Esophagus mucosa (tissue), 1 donor: Measurements from ENCODE around the gene GPR63. TPM values are rescaled to one million over a fixed set of nuclear protein-coding genes. Genes with fewer than 3 reads are reported as not detected.
A peak's percentile ranks its signal among the peaks of the same experiment; 100 is the strongest.
"Not testable (repeated sequence)": the region's sequence is repeated elsewhere in the genome, so short reads cannot be mapped to it uniquely, and the experiment has no call there.

Experiments
- ATAC-seq: fragments of 200-7000 bp; cut with Tn5 transposase; one replicate; pipeline ENCODE4 v1.9.1; 2020
- total RNA-seq: library from RNA; stranded (reverse); gene quantifications from one replicate; pipeline ENCODE4 v1.2.4, GENCODE V29; 2023
- donor health status: DM: yes; HTN: yes; CAD: no.

Gene GPR63, protein sequence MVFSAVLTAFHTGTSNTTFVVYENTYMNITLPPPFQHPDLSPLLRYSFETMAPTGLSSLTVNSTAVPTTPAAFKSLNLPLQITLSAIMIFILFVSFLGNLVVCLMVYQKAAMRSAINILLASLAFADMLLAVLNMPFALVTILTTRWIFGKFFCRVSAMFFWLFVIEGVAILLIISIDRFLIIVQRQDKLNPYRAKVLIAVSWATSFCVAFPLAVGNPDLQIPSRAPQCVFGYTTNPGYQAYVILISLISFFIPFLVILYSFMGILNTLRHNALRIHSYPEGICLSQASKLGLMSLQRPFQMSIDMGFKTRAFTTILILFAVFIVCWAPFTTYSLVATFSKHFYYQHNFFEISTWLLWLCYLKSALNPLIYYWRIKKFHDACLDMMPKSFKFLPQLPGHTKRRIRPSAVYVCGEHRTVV
- total RNA-seq: 0.32 TPM

DNA sequence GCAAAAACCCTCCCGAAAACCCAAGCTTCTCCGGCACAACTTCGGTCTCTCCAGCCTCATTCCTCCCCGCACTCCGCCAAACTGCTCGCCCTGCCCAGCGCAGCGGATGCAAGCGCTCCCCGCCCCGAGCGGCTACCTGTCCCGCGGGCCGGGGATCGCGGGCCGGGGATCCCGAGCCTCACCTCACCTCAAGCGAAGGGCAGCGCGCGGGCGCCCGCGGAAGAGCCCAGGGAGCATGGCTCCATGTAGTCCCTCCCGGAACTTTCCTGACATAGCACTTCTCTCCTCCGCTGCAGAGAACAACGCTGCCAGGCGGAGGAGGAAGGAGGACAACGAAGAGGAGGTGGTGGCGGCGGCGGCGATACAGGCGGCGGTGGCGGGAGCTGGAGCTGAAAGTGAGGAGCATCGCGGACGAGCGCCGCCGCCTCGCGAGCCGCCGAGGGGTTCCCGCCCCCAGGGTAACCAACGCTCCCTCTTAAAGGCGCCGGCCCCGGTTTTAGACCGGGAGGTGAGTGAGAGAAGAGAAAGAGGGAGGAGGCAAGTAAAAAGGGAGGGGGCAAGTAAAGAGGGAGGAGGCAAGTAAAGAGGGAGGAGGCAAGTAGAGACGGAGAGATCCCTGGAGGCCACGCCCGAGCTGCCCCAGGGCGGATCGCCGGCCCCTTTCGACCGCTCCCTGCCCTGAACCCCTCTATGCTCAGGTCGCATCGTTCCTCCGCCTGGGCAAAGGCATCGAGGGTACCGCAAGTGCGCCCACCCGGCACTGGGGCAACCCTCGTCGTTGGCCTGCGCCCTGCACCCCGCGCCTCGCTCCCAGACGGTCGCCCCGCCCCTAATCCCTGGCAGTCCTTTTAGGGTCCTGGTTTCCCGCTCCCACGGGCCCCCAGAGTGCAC lies at the start of gene GPR63:
Gene GPR63 (minus strand): TSS at position 397 of the 891 bp plus-strand sequence. CDS start 37,746 bp downstream, outside the sequence.
- ATAC-seq: peak; percentile 95

DNA sequence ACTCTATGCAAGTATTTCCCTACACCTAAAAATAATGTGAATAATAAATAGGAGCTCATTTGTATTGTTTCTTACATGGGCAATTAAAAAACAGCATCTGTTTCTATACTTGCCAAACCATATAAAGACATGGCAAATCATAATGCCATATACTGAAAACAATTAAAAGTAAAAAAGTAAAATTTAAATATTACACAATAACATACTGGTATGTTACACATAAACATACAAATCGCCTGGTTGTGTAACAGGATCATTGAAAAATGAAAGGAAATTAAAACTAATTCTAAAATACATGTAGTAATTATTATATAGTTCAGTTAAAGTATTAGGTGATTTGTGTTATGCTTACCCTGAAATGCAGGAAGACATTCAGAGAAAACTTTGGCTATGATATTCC lies 49.2 kb upstream of the GPR63 start:
- ATAC-seq: no peak

DNA sequence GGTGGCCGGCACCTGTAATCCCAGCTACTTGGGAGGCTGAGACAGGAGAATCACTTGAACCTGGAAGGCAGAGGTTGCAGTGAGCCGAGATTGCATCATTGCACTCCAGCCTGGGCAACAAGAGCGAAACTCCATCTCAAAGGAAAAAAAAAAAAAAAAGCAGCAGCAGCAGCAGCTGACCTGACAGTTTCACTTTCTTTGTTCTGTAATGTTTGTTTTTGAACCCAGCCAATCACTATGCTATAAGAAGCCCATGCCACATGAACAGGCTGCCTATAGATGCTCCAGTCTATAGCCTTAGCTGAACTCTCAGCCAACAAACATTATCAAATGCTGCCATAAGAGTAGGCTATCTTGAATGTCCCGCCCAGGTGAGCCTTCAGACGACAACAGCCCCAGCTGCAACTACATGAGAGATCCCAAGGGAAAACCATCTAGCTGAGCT lies 47.9 kb upstream of the GPR63 start:
- not testable (repeated sequence) for ATAC-seq

DNA sequence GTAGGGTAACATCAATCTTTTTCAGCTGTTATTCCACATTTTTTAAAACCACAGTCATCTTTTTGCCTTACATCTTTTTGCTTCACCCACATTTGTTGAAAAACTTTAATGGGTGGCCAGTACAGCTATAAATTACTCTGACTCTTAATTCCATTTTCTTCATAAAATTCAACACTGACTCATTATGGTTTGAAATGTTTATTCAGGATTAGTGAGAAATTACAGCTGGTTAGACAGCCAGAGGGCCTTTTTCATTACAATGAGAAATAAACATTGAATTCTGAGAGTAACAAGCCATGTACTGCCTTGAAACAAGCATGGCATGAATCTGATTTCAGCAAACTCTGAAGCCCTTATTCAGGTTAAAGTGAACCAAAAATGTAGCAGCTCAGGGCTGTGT lies 40.9 kb upstream of the GPR63 start:
- ATAC-seq: no peak

DNA sequence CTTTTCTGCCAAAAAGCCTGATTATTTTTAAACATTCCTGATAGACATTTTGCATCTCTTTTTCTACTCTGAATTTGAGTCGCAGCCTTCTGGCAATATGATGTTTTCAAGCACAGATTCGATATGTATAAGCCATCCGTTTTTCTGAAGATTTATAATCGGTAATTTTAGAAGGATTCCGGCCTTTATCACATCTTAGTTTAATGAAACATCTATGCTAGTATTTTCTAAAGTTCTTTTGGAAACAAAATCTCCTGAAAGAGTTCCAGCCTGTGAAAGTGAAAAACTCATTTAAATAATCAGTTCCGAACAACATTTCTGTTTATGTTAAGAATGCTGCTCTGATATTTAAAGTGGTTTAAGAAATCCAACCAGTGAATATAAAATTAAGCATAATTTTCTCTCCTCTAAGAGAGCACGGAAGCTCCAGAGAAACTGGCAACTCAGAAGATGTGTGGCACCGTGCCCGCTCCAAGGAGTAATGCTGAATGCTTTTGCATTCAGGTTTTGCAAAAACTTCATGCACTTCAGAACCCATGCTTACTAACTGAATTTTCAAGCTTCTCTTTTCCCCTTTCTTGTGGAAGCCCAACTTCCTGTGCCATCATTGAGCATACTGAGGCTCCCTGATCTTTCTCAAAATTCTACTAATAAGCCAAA lies 39.7 kb upstream of the GPR63 start:
- no peak for ATAC-seq

DNA sequence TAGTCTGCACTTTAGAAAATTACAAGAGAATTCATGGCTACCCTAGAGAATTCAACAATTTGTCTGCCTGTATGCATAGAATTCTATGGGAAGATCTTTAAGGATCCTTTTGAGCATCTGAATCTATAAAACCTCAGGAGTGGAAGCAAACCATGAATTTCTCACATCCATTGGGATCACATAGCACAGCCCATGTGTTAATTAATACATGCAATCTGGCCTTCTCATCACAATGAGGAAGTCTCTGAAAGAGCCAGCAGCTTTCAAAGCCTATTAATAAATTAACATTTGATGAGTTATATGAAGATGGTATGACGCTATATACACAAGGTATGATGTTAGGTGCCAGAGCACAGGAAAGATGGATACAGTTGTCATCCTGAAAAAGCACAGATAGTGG lies 35.7 kb upstream of the GPR63 start:
- no peak for ATAC-seq

DNA sequence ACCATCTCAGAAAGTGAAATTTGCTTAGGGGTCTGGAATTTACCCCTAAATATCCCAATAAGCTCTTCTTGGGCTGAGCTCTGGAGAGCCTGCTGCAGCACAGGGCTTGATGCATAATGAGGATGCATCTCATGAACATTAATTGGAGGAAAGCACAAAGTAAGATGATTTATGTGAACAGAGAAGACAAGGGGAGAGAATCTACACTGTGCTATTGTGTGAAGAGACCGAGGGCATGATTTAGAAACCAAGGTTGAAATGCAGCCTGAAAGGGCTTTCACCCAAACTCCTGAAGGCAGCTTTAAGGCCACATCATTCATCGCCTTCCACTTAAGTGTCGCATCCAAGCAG lies 27.8 kb upstream of the GPR63 start:
- ATAC-seq: no peak

DNA sequence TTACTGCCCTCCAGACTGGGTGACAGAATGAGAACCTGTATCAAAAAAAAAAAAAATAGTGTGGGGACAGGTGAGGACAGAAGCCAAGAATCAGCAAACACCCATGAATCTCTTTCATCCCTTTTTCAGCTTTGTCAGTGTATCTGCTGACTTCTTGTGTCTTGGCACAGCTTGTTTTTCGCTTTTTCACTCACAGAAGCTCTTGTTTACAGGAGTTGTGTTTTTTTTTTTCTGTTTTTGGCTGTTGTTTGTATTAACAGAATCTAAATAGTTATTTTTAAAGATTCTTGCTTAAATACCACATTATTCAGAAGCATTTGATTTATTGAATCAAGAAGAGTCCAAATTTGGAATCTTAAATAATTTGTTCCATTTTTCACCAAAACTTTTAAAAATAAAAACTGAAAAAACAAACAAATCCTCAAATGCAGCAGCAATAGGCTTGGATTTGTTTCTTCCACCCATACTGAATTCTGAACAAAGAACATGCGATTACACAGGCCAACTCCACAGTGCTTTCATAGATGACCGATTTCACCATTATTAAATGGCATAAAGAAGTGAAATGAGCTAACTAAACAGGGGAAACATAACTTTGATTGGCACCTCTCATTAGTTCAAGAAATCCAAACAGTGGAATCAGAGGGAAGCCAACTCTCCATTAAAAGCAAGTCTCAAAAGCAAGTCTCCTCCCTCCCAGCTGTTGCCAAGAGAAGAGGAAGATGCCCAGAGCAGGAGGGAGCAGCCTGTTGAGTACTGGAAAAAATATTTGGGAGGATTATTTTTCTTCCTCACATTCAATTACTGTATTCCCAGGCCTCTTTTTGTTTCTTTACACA lies 27.2 kb upstream of the GPR63 start:
- ATAC-seq: no peak

DNA sequence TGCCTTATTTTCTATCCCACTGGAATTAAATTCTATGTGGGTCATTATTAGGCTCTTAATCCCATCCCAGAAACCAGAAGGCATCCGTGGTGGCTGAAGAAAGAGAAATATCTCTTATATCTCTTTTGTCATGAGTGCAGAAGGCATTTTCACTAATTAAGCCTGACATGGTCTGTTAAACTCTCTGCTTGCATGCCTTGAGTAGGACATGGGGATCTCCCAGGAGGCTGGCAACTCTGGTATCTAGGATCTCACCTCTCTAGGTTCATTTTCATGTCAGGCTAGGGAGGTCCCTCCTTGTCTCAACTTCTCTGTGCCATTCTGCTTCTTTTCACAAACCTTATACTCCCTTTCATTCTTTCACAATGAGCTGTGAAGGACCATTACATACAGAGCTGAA lies 25.3 kb upstream of the GPR63 start:
- ATAC-seq: no peak

DNA sequence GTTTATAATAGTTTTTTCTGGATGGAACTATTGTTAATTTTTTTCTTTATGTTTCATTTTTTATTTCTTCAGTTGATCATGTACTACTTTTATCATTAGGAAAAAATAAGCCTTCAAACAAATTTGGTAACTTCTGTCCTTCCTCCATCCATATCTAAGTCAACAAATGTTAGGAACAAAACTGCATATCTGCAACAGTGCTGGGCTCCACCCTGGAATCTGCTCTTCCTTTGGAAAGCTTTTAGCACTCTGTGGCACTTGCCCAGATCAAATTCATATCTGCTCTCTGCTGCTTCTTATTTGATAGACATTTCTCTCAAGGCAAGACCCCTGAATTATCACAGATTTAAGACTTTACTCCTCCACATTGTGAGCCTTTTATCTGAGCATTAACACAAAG lies 24.3 kb upstream of the GPR63 start:
- no peak for ATAC-seq

DNA sequence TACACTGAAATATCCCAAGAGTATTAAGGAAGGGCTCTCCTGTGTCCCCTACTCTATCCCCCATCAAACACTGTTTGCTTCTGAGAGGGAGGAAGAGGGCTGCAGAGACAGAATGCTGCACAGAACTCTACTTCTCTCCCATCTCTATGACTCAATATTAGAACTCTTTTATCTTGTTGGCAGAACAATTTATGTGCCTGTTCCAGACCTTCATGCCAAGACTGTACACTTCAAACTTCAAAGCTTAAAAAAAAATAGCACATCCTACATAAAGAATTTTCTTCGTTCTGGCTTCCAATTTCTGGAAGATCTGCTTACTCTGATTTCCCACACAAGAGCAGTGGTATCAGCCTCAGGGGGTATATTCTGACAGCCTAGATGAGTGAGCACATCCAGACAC lies 19.6 kb upstream of the GPR63 start:
- ATAC-seq: no peak

DNA sequence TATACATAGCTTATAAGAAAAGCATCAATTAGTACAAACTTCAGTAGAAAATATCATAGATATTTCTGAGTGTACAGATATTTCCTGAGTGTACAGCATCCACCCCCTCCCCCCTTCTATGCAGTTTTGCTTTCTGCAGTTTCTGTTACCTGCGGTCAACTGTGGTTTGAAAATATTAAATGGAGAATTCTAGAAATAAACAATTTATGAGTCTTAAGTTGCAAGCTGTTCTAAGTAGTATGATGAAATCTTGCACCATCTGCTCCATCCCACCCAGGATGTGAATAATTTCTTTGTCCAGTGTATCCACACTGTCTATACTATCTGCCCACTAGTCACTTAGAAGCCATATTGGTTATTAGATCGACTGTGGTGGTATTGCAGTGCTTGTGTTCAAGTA lies 15.8 kb upstream of the GPR63 start:
- ATAC-seq: no peak

DNA sequence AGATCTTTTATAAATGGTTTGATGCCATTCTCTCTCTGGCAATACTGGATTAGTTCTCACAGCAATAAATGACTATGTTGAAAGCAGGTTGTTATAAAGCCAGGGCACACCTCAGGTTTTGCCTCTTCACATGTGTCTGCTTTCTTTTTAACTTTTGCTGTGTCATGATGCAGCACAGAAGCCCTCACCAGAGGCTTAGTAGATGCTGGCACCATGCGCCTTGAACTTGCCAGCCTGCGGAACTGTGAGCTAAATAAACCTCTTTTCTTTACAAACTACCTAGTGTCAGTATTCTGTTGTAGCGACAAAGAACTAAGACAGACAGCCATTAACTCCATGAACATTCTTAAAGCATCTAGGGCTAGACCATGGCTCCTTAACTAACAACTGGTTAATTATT lies 15.3 kb upstream of the GPR63 start:
- ATAC-seq: no peak

DNA sequence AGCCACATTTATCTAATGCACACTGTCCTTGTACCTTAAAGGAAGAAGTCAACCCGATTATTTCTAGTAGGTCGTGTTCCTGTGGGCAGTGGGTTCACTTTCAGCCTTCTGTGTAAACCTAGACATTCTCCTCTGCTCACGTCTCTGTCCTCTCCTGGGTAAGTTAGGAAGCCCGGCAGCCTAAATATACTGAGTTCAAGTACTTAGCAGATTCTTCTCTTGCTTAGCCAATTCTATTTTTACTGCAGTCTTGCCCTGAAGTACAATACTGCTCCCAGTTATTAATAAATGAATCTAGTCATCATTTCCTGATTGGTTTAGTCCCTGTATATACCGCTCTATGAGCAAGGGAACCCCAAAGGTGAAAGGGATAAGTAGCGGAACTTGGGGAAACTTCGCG lies 14.6 kb upstream of the GPR63 start:
- no peak for ATAC-seq

DNA sequence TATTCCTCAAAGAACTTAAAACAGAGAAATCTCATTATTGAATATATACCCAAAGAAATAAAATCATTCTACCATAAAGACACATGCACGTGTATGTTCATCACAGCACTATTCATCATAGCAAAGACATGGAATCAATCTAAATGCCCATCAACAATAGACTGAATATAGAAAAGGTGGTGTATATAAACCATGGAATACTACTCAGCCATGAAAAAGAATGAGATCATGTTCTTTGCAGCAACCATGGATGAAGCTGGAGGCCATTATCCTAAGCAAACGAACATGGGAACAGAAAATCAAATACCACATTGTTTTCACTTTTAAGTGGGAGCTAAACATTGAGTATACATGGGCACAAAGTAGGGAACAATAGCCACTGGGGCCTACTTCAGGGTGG lies 12.3 kb upstream of the GPR63 start:
- no peak for ATAC-seq

DNA sequence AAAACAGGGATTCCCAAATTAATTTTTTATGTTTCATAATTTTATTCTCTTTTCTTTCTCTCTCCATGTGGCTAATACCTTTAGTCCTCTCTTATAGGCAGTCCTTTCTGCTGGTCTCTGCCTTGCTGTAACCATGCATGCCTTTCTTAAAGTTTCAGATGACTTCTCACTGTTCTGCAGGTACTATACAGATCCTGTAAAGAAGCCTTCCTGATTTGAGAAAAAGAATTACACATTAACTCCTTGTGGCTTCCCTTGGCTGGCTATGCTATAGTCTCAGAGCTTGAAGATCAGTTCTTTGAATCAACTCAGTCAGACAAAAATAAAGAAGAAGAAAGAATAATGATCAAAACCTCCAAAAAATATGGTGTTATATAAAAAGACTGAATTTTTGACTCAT lies 7.3 kb upstream of the GPR63 start:
- ATAC-seq: no peak

DNA sequence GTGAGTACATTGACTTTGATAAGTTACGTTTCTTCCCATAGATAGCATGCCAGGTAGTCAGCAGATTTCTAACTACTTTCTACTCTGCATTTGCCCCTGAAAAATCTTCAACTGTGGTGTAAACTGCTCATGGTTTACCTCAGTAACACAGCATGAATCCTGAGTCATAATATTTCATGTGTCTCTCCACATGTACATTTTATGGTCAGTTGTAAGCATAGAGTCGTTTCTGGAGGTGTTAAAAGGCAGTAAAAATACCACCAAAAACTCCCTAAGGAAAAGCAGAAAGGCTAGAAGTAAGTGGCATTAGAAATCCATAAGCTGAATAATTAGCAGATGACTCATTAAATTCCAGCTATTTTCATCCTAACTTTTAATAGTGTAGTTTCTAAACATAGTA lies 4.1 kb upstream of the GPR63 start:
- no peak for ATAC-seq

DNA sequence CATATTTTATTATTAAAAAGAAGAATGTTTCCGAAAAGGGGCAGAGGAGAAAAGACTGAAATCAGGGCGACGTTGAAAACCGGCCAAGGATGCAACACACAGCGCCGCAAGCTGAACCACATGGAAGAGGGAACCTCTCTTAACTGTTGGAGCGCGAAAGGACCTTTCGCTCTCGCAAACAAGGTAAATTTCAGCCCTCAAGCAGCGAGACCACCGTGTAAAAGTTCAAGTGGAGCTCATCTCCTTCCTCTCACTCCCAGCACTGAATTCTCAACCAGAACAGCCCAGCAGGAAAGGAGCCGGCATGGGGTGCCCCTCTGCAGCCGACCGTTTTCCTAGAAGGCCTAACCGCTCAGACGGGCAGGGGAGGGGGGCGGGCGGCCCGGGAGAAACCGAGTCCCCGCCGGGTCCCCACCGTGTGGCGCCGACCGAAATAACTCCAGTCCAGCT lies 621 bp downstream of the GPR63 start:
- peak; percentile 15 for ATAC-seq

DNA sequence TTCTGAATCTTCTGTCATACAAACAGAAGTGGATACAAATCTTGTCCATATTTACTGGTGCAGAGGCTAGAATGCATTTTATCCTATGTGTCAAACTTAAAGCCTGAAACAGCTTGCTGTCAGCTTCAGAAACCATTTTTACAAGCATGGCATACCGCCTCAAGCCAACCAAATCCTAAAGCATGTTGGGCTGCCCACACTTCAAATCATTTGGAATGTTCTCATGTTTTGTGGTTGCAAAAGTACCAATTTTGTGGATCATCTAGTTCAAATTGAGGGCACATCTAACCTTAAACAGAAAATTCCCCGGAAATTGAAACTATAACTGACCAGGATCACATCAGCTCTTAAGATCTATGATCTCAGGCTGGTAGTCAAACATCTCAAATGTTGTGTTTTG lies 3.2 kb downstream of the GPR63 start:
- no peak for ATAC-seq

DNA sequence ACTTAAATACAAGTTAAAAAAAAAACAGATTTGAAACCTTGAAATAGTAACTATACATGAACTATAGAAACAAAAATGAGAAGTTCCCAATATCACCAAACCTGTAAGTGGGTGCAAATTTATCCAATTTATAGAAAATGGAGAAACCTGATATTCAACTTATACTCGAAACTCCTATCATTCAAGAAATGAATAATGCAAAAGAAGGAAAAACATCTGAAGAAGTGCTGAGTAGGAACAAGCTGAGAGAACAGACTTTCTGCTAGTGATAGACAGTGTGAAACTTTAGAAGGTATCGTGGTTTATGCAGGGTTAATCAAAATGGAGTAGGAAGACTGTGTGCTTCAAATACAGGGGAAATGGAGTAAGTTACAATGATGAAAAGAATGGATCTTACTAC lies 4.5 kb downstream of the GPR63 start:
- ATAC-seq: no peak

DNA sequence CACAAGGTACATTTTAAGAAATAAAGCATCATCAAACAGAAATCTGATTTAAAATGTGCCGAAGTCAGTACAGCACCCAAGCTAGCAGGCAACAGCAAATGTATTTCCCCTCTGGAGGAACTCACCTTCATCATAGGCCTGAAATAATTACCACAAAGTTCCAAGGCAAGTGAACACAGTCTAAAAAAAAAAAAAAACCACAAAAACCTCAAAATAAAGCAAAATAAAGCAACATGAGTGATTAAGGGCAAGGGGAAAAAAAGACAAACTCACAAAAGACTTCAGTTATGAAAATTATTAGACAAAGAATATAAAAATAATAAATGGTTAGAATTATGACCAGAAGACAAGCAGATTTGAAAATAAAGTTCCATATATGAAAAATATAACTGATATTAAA lies 10.4 kb downstream of the GPR63 start:
- ATAC-seq: no peak

DNA sequence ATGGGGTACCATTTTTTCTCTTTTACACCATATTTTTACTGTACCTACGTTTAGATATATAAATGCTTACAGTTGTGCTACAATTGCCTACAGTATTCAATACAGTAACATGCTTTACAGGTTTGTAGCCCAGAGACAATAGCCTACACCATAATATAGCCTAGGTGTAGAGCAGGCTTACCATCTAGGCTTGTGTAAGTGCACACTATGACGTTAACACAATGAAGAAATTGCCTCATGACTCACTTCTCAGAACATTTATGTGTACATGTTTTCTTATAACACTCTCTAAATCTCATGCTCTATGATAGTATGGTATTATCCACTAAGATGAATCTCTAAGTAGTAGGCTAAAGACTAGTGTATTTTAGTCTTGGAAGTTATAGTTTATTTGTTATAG lies 13.5 kb downstream of the GPR63 start:
- peak; percentile 73 for ATAC-seq
